ENCODE data around the gene AASDHPPT.

The AASDHPPT gene, protein sequence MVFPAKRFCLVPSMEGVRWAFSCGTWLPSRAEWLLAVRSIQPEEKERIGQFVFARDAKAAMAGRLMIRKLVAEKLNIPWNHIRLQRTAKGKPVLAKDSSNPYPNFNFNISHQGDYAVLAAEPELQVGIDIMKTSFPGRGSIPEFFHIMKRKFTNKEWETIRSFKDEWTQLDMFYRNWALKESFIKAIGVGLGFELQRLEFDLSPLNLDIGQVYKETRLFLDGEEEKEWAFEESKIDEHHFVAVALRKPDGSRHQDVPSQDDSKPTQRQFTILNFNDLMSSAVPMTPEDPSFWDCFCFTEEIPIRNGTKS

DNA sequence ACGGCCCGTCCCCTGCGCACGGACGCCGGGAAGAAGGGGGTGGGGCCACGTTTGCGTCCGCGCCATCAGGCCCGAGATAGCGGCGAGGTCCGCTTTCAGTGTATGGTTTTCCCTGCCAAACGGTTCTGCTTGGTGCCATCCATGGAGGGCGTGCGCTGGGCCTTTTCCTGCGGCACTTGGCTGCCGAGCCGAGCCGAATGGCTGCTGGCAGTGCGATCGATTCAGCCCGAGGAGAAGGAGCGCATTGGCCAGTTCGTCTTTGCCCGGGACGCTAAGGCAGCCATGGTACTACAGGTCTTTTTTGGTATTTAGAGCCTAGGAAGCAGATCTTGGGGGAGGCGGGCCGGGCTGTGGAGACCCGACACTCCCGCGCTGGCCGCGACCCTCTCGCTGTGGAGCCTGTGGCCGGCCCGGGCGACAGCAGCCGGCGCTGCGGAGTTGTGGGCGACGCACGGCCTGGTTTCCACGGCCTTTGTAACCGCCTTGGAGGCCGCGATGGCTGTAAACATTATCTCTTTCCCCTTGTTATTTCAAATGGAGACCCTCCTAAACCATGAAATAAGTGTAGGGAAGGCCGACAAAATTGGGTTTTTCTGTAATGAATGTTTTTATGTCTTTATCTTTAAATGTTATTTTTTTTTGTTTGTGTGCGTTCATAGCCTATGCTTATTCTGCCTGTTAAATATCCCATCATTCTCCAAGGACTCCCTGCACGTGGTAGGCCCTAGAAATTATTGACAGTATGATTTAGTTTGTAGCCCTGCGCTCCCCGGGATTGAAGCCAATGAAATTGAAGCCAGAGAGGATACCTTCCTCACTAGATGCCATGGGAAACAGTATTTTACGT is at the start of gene AASDHPPT:
Gene AASDHPPT (plus strand): TSS at position 54 of the 847 bp plus-strand sequence. CDS start 49 bp downstream, at position 103.
- TF ChIP-seq RARB (CRISPR knock-in tag; IDR thresholded peaks at IDR 0.05): no peak
- TF ChIP-seq, protein P1, sequence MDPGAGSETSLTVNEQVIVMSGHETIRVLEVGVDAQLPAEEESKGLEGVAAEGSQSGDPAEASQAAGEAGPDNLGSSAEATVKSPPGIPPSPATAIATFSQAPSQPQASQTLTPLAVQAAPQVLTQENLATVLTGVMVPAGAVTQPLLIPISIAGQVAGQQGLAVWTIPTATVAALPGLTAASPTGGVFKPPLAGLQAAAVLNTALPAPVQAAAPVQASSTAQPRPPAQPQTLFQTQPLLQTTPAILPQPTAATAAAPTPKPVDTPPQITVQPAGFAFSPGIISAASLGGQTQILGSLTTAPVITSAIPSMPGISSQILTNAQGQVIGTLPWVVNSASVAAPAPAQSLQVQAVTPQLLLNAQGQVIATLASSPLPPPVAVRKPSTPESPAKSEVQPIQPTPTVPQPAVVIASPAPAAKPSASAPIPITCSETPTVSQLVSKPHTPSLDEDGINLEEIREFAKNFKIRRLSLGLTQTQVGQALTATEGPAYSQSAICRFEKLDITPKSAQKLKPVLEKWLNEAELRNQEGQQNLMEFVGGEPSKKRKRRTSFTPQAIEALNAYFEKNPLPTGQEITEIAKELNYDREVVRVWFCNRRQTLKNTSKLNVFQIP (CRISPR knock-in tag; IDR thresholded peaks at IDR 0.05; ENCODE audit: borderline replicate concordance, low read depth): no peak
- no peak for TF ChIP-seq ZFP30 (CRISPR knock-in tag; IDR thresholded peaks at IDR 0.05)
- no peak for TF ChIP-seq ZNF565 (CRISPR knock-in tag; conservative IDR thresholded peaks at IDR 0.05; ENCODE audit: low read depth)
- TF ChIP-seq SNAI2 (CRISPR knock-in tag; IDR thresholded peaks at IDR 0.05): no peak
- TF ChIP-seq, protein P2, sequence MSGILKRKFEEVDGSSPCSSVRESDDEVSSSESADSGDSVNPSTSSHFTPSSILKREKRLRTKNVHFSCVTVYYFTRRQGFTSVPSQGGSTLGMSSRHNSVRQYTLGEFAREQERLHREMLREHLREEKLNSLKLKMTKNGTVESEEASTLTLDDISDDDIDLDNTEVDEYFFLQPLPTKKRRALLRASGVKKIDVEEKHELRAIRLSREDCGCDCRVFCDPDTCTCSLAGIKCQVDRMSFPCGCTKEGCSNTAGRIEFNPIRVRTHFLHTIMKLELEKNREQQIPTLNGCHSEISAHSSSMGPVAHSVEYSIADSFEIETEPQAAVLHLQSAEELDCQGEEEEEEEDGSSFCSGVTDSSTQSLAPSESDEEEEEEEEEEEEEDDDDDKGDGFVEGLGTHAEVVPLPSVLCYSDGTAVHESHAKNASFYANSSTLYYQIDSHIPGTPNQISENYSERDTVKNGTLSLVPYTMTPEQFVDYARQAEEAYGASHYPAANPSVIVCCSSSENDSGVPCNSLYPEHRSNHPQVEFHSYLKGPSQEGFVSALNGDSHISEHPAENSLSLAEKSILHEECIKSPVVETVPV (CRISPR knock-in tag; IDR thresholded peaks at IDR 0.05): no peak
- no peak for TF ChIP-seq OSR1 (CRISPR knock-in tag; IDR thresholded peaks at IDR 0.05)
- TF ChIP-seq TCF4 (CRISPR knock-in tag; IDR thresholded peaks at IDR 0.05; ENCODE audit: borderline replicate concordance): no peak
- TF ChIP-seq PPARA (CRISPR knock-in tag; IDR thresholded peaks at IDR 0.05; ENCODE audit: borderline replicate concordance): no peak
- no peak for TF ChIP-seq CSDC2 (CRISPR knock-in tag; IDR thresholded peaks at IDR 0.05)
- no peak for TF ChIP-seq BACH2 (CRISPR knock-in tag; IDR thresholded peaks at IDR 0.05; ENCODE audit: borderline replicate concordance)
- TF ChIP-seq, protein P3, sequence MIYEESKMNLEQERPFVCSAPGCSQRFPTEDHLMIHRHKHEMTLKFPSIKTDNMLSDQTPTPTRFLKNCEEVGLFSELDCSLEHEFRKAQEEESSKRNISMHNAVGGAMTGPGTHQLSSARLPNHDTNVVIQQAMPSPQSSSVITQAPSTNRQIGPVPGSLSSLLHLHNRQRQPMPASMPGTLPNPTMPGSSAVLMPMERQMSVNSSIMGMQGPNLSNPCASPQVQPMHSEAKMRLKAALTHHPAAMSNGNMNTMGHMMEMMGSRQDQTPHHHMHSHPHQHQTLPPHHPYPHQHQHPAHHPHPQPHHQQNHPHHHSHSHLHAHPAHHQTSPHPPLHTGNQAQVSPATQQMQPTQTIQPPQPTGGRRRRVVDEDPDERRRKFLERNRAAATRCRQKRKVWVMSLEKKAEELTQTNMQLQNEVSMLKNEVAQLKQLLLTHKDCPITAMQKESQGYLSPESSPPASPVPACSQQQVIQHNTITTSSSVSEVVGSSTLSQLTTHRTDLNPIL (CRISPR knock-in tag; IDR thresholded peaks at IDR 0.05; ENCODE audit: low read depth): no peak
- no peak; the same call in 1 of the 2 replicates for TF ChIP-seq ZNF8 (CRISPR knock-in tag; IDR thresholded peaks at IDR 0.05)
- TF ChIP-seq, protein P4, sequence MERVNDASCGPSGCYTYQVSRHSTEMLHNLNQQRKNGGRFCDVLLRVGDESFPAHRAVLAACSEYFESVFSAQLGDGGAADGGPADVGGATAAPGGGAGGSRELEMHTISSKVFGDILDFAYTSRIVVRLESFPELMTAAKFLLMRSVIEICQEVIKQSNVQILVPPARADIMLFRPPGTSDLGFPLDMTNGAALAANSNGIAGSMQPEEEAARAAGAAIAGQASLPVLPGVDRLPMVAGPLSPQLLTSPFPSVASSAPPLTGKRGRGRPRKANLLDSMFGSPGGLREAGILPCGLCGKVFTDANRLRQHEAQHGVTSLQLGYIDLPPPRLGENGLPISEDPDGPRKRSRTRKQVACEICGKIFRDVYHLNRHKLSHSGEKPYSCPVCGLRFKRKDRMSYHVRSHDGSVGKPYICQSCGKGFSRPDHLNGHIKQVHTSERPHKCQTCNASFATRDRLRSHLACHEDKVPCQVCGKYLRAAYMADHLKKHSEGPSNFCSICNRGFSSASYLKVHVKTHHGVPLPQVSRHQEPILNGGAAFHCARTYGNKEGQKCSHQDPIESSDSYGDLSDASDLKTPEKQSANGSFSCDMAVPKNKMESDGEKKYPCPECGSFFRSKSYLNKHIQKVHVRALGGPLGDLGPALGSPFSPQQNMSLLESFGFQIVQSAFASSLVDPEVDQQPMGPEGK (CRISPR knock-in tag; IDR thresholded peaks at IDR 0.05; ENCODE audit: borderline replicate concordance): no peak
- no peak for TF ChIP-seq ZFP3 (CRISPR knock-in tag; IDR thresholded peaks at IDR 0.05)
- TF ChIP-seq ESRRG (CRISPR knock-in tag; IDR thresholded peaks at IDR 0.05): no peak
- TF ChIP-seq ZNF70 (CRISPR knock-in tag; IDR thresholded peaks at IDR 0.05): no peak
- TF ChIP-seq ZC3H10 (CRISPR knock-in tag; IDR thresholded peaks at IDR 0.05): no peak
- TF ChIP-seq ISL1 (CRISPR knock-in tag; IDR thresholded peaks at IDR 0.05): no peak
- ATAC-seq: peak; percentile 41

DNA sequence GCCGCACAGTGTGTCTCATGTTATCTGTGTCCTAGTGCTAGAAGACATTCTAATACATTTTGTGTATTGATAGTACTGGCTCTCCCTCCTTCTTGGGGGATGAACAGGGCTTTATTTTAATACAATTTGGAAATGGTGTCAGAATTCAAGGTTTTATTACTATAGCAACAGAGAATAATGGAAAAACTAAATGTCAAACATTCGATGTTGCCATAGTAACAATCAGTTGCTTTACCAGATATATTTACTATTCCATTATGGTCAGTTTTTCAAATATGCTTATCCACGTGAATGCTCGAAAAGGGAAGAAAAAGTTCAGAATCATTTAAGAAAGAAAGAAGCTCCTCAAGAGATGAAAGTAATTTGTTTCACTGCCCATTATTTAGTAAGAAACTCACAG is 46.9 kb upstream of the AASDHPPT start:
- TF ChIP-seq ESRRG (CRISPR knock-in tag; IDR thresholded peaks at IDR 0.05) (no peak), ZFP3 (CRISPR knock-in tag; IDR thresholded peaks at IDR 0.05) (no peak), ARNTL (CRISPR knock-in tag; IDR thresholded peaks at IDR 0.05; ENCODE audit: borderline replicate concordance, low read depth) (no peak), ZFP30 (CRISPR knock-in tag; IDR thresholded peaks at IDR 0.05) (no peak)
- TF ChIP-seq, protein P2 (CRISPR knock-in tag; IDR thresholded peaks at IDR 0.05): no peak
- no peak for ATAC-seq

DNA sequence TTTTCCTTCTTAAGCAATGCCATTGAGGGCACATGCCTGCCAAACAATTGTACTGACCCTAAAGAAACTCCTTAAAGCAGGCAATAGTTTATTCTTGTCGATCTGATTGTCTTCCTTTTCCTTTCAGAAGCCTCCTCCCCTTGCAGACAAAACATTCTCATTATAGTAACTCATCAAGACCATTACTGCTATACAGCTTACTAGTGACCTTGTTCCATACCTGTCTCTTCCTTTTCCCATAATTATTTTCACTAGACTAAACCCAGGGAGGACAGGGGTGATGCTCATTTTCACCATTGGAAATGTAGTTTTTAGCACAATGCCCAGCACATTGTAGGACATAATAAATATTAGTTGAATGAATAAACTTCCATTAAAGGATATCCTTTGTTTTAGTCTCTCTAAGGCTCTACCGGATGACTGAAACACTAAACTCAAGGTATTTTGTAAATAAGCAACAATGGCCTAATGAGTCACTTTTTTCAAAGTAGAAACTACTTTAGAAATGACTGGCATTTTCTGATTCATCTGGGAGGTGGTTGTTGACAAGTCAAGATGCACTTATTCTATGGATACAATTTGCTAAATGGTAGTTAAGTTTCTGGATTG is 46.2 kb upstream of the AASDHPPT start:
- ATAC-seq: no peak
- TF ChIP-seq ZNF8 (CRISPR knock-in tag; IDR thresholded peaks at IDR 0.05) (no peak), SNAI2 (CRISPR knock-in tag; IDR thresholded peaks at IDR 0.05) (no peak), ESRRG (CRISPR knock-in tag; IDR thresholded peaks at IDR 0.05) (no peak), ZFP3 (CRISPR knock-in tag; IDR thresholded peaks at IDR 0.05) (no peak), TOX (CRISPR knock-in tag; IDR thresholded peaks at IDR 0.05; ENCODE audit: borderline replicate concordance) (no peak), ZNF565 (CRISPR knock-in tag; conservative IDR thresholded peaks at IDR 0.05; ENCODE audit: low read depth) (no peak), ZFP30 (CRISPR knock-in tag; IDR thresholded peaks at IDR 0.05) (no peak), BACH2 (CRISPR knock-in tag; IDR thresholded peaks at IDR 0.05; ENCODE audit: borderline replicate concordance) (no peak), ZC3H10 (CRISPR knock-in tag; IDR thresholded peaks at IDR 0.05) (no peak), RARB (CRISPR knock-in tag; IDR thresholded peaks at IDR 0.05) (no peak)
- TF ChIP-seq, protein P1 (CRISPR knock-in tag; IDR thresholded peaks at IDR 0.05; ENCODE audit: borderline replicate concordance, low read depth): no peak
- TF ChIP-seq, protein P5, sequence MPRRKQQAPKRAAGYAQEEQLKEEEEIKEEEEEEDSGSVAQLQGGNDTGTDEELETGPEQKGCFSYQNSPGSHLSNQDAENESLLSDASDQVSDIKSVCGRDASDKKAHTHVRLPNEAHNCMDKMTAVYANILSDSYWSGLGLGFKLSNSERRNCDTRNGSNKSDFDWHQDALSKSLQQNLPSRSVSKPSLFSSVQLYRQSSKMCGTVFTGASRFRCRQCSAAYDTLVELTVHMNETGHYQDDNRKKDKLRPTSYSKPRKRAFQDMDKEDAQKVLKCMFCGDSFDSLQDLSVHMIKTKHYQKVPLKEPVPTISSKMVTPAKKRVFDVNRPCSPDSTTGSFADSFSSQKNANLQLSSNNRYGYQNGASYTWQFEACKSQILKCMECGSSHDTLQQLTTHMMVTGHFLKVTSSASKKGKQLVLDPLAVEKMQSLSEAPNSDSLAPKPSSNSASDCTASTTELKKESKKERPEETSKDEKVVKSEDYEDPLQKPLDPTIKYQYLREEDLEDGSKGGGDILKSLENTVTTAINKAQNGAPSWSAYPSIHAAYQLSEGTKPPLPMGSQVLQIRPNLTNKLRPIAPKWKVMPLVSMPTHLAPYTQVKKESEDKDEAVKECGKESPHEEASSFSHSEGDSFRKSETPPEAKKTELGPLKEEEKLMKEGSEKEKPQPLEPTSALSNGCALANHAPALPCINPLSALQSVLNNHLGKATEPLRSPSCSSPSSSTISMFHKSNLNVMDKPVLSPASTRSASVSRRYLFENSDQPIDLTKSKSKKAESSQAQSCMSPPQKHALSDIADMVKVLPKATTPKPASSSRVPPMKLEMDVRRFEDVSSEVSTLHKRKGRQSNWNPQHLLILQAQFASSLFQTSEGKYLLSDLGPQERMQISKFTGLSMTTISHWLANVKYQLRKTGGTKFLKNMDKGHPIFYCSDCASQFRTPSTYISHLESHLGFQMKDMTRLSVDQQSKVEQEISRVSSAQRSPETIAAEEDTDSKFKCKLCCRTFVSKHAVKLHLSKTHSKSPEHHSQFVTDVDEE (CRISPR knock-in tag; IDR thresholded peaks at IDR 0.05): no peak

Measured in SK-N-SH treated with all-trans-retinoic acid at 6 μM for 48 hours (cell line).